HCT116 (cell line): Measurements from ENCODE around the gene CCDC92B. TPM values are rescaled to one million over a fixed set of nuclear protein-coding genes. Genes with fewer than 3 reads are reported as not detected.
A peak's percentile ranks its signal among the peaks of the same experiment; 100 is the strongest.

Experiments used
- ATAC-seq: fragments of 200-7000 bp; cut with Tn5 transposase; 2 replicates; pipeline ENCODE4 v1.9.1; 2020; ENCODE audit warnings: mild to moderate bottlenecking, moderate library complexity
- BruUV-seq: library from RNA; stranded (reverse); fragments of 400-500 nt; replicated peaks from 2 replicates; lab custom pipeline; 2021; lab: Mats Ljungman, UMichigan
- CTCF ChIA-PET: fragments of 300-600 bp; sonication (Branson Sonifier 250); formaldehyde crosslinking; loops from one replicate; lab custom pipeline; 2021; ENCODE audit warnings: antibody characterized with exemption; lab: Charles Lee
- POLR2A ChIA-PET: fragments of 300-600, 350-600 bp; sonication (Branson Sonifier 250); formaldehyde crosslinking; loops from one replicate; lab custom pipeline; 2021; ENCODE audit warnings: antibody characterized with exemption; lab: Charles Lee
- RAD21 ChIA-PET, 2 experiments: fragments of 300-600 bp; sonication (Branson Sonifier 250); formaldehyde crosslinking; loops; one replicate each; lab custom pipeline; 2023; ENCODE audit warnings: low total read pairs in 2 of 2; ENCODE audit not compliant: uncharacterized antibody in 2 of 2, unreplicated experiment in 2 of 2, low non-redundant PET in 1 of 2; lab: Charles Lee
- DNase-seq: peaks from one replicate; pipeline ENCODE4 v3.0.0-alpha.2; 2010; ENCODE audit warnings: low read depth, low spot score
- H2AFZ ChIP-seq: fragments of 200-600 bp; shearing (Covaris generic), sonication (generic); 2 replicates; pipeline ENCODE4 v1.6.1; 2017; ENCODE audit warnings: low read depth, mixed run types, mixed read lengths, antibody characterized with exemption, low read length; ENCODE audit not compliant: poor library complexity, severe bottlenecking
- H3K27ac ChIP-seq: 2 replicates; pipeline ENCODE4 v1.5.1; 2012; ENCODE audit warnings: low read depth, low read length
- H3K27me3 ChIP-seq: fragments of 200-600 bp; sonication (generic); 2 replicates; pipeline ENCODE4 v1.6.1; 2016; ENCODE audit warnings: mixed run types, low read length, mixed read lengths; ENCODE audit not compliant: insufficient read depth
- H3K36me3 ChIP-seq, 2 experiments: fragments of 200-500 bp in 1 of 2; fragments of 200-600 bp in 1 of 2; sonication (Bioruptor generic) in 1 of 2; sonication (generic) in 1 of 2; 2 replicates each; pipeline versions ENCODE4 v1.5.1 to v1.6.1; 2014 to 2016; ENCODE audit warnings: low read length in 2 of 2, inconsistent platforms in 1 of 2, mixed read lengths in 1 of 2, mixed run types in 1 of 2; ENCODE audit not compliant: insufficient read depth in 2 of 2, control insufficient read depth in 1 of 2
- H3K4me1 ChIP-seq, 2 experiments: fragments of 200-600 bp in 1 of 2; sonication (generic) in 1 of 2; 2 replicates each; pipeline versions ENCODE4 v1.5.1 to v1.6.1; 2012 to 2017; ENCODE audit warnings: low read length in 2 of 2, inconsistent platforms in 1 of 2, mild to moderate bottlenecking in 1 of 2, mixed read lengths in 1 of 2, mixed run types in 1 of 2, moderate library complexity in 1 of 2; ENCODE audit not compliant: insufficient read depth in 2 of 2, control insufficient read depth in 1 of 2
- H3K4me2 ChIP-seq: fragments of 200-600 bp; sonication (generic); 2 replicates; pipeline ENCODE4 v1.6.1; 2017; ENCODE audit warnings: mixed run types, low read length, mixed read lengths
- H3K4me3 ChIP-seq, 2 experiments: fragments of 200-600 bp in 1 of 2; sonication (generic) in 1 of 2; replicated peaks in 1 of 2; 2 replicates each; pipeline ENCODE4 v1.5.1; 2011 to 2016; ENCODE audit warnings: low read length in 2 of 2, control low read depth in 1 of 2, low read depth in 1 of 2, mild to moderate bottlenecking in 1 of 2, mixed read lengths in 1 of 2, mixed run types in 1 of 2
- H3K79me2 ChIP-seq: fragments of 200-600 bp; sonication (generic); 2 replicates; pipeline ENCODE4 v1.6.1; 2017; ENCODE audit warnings: mild to moderate bottlenecking, mixed run types, low read length, moderate library complexity, mixed read lengths; ENCODE audit not compliant: insufficient read depth
- H3K9ac ChIP-seq: fragments of 200-600 bp; sonication (generic); 2 replicates; pipeline ENCODE4 v1.6.1; 2016; ENCODE audit warnings: low read length, mixed read lengths
- H3K9me2 ChIP-seq: fragments of 200-600 bp; sonication (generic), shearing (Covaris generic); 2 replicates; pipeline ENCODE4 v1.6.1; 2017; ENCODE audit warnings: mixed run types, mild to moderate bottlenecking, moderate library complexity; ENCODE audit not compliant: insufficient read depth
- H3K9me3 ChIP-seq, 2 experiments: fragments of 200-500 bp in 1 of 2; fragments of 200-600 bp in 1 of 2; sonication (Bioruptor generic) in 1 of 2; sonication (generic) in 1 of 2; 2 replicates each; pipeline ENCODE4 v1.6.1; 2014 to 2017; ENCODE audit warnings: low read length in 2 of 2, mixed read lengths in 2 of 2, inconsistent platforms in 1 of 2, low read depth in 1 of 2, mild to moderate bottlenecking in 1 of 2, mixed run types in 1 of 2, moderate library complexity in 1 of 2; ENCODE audit not compliant: control insufficient read depth in 1 of 2, insufficient read depth in 1 of 2
- H4K20me1 ChIP-seq: fragments of 200-600 bp; sonication (generic), shearing (Covaris generic); 2 replicates; pipeline ENCODE4 v1.6.1; 2017; ENCODE audit warnings: mixed run types, mild to moderate bottlenecking, moderate library complexity; ENCODE audit not compliant: insufficient read depth
- ATF3 ChIP-seq: IDR thresholded peaks from 2 replicates; pipeline ENCODE4 v1.6.1; 2012
- EGR1 ChIP-seq: IDR thresholded peaks from 2 replicates; pipeline ENCODE4 v1.6.1; 2012; ENCODE audit warnings: low read depth
- POLR2AphosphoS5 ChIP-seq: IDR thresholded peaks from 2 replicates; pipeline ENCODE4 v1.6.1; 2011; ENCODE audit warnings: mild to moderate bottlenecking, low read depth, low read length, moderate library complexity
- REST ChIP-seq: IDR thresholded peaks from 2 replicates; pipeline ENCODE4 v1.6.1; 2012; ENCODE audit warnings: low read depth
- SIN3A ChIP-seq: IDR thresholded peaks from 2 replicates; pipeline ENCODE4 v1.6.1; 2012; ENCODE audit warnings: low read depth
- YY1 ChIP-seq: IDR thresholded peaks from 2 replicates; pipeline ENCODE4 v1.6.1; 2011; ENCODE audit warnings: low read length, low read depth, moderate library complexity, mild to moderate bottlenecking; ENCODE audit not compliant: insufficient replicate concordance; ENCODE audit errors: extremely low read depth
- ZFX ChIP-seq: fragments of 450-650 bp; IDR thresholded peaks from 2 replicates; pipeline ENCODE4 v1.6.1; 2017
- intact Hi-C: fragments of 100-400 bp; cut with micrococcal nuclease; formaldehyde crosslinking; loops from 2 replicates; pipeline ENCODE4 v1.10.0; 2022
- total RNA-seq: library from RNA; stranded (reverse); gene quantifications from one replicate; pipeline ENCODE4 v1.2.1, GENCODE V29; 2021; ENCODE audit not compliant: unreplicated experiment

CCDC92B gene
- total RNA-seq, 1 experiment from 2014 or later, result 0.17 TPM

- RAD21 ChIA-PET, result interaction anchor here in 1 of 2 experiments (0.6 kb wide), 1 partner anchor 168 kb away, joined by 4 read pairs; no protein-coding TSS in a partner anchor
- intact Hi-C loops, result no loop called here
- Histone ChIP-seq H3K4me3 (peak overlapping the region; percentile 94 to 100), H3K27ac (peak overlapping the region; percentile 65), H3K9me2 (no peaks in the 10 kb centered on the region), H3K9me3 (no peaks in the 10 kb centered on the region), H3K36me3 (peaks cover 2 to 13% of the 10 kb centered on the region in 2 experiments; a peak in 2 of 4 replicates), H4K20me1 (peaks cover 17% of the 10 kb centered on the region; the same call in 1 of the 2 replicates), H3K4me1 (peaks cover 26 to 45% of the 10 kb centered on the region in 2 experiments), H2AFZ (no peak overlapping the region), H3K27me3 (no peaks in the 10 kb centered on the region), H3K79me2 (peaks cover 66% of the 10 kb centered on the region), H3K4me2 (peak overlapping the region; percentile 100), H3K9ac (peak overlapping the region; percentile 94)
- CTCF ChIA-PET, result interaction anchor here (1.5 kb wide), 1 partner anchor 14 kb away, joined by 4 read pairs; no protein-coding TSS in a partner anchor
- POLR2A ChIA-PET, result interaction anchor here (1.0 kb wide), 1 partner anchor 14 kb away, joined by 3 read pairs; no protein-coding TSS in a partner anchor
- DNase-seq (no peak), ATAC-seq (no peak)
- TF ChIP-seq ATF3, result no peak
- no peak for TF ChIP-seq ZFX
- TF ChIP-seq REST, result no peak
- TF ChIP-seq EGR1, result no peak
- TF ChIP-seq SIN3A, result no peak
- TF ChIP-seq POLR2AphosphoS5, result no peak
- no peak for TF ChIP-seq YY1
- BruUV-seq, result TSS peak; percentile 64
Observed at GRCh38 chr17:2710071-2710802, 39.2 kb downstream of the CCDC92B start.
